Measurements from ENCODE around the gene STK31.

DNA sequence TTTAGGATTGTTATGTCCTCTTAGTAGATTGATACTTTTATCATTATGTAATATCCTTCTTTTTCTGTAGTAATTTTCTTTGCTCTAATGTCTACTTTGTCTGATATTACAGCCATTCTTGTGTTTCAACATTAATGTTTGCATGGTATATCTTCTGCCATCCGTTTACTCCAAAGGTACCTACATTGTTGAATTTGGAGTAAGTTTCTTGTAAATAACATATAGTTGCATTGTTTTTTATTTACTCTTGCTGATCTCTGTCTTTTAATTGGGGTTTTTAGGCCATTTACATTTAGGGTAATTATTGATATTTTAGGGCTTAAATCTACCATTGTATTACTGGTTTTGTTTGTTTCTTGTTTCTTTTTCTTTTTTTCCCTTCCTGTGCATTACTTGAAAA, 100.1 kb downstream of the STK31 start:
- no peak for TF ChIP-seq EZH2 (IDR thresholded peaks at IDR 0.05; ENCODE audit: low read length, missing control alignments)
- TF ChIP-seq, protein P1, sequence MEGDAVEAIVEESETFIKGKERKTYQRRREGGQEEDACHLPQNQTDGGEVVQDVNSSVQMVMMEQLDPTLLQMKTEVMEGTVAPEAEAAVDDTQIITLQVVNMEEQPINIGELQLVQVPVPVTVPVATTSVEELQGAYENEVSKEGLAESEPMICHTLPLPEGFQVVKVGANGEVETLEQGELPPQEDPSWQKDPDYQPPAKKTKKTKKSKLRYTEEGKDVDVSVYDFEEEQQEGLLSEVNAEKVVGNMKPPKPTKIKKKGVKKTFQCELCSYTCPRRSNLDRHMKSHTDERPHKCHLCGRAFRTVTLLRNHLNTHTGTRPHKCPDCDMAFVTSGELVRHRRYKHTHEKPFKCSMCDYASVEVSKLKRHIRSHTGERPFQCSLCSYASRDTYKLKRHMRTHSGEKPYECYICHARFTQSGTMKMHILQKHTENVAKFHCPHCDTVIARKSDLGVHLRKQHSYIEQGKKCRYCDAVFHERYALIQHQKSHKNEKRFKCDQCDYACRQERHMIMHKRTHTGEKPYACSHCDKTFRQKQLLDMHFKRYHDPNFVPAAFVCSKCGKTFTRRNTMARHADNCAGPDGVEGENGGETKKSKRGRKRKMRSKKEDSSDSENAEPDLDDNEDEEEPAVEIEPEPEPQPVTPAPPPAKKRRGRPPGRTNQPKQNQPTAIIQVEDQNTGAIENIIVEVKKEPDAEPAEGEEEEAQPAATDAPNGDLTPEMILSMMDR (conservative IDR thresholded peaks at IDR 0.05 in 1 of 2, IDR thresholded peaks at IDR 0.05 in 1 of 2; ENCODE audit: low read depth in 1 of 2, low read length in 2 of 2), result no peak
